Stomach (tissue), 4 donors: ENCODE data around the gene RPTN.

Experiments used
- EP300 ChIP-seq: sonication (generic); formaldehyde crosslinking; IDR thresholded peaks from one replicate; pipeline ENCODE4 v1.6.1; 2017; ENCODE audit warnings: antibody characterized with exemption
- POLR2A ChIP-seq, 4 donors: fragments of 450-650 bp; IDR thresholded peaks; one replicate each; pipeline ENCODE4 v1.6.1; 2016; ENCODE audit warnings: antibody characterized with exemption in 4 of 4, control low read depth in 2 of 4, mild to moderate bottlenecking in 1 of 4, moderate library complexity in 1 of 4
- POLR2AphosphoS5 ChIP-seq, 3 donors: sonication (generic); formaldehyde crosslinking; IDR thresholded peaks; one replicate each; pipeline ENCODE4 v1.6.1; 2016; ENCODE audit warnings: antibody characterized with exemption in 3 of 3
- TF ChIP-seq, protein P1 (sequence below), 7 experiments: fragments of 450-650 bp in 4 of 7; fragments of 200-600 bp in 3 of 7; sonication (generic) in 3 of 7; IDR thresholded peaks; one replicate each; pipeline ENCODE4 v1.5.1; 2016 to 2019; ENCODE audit warnings: antibody characterized with exemption in 7 of 7, control low read depth in 2 of 7, mild to moderate bottlenecking in 1 of 7

- TF ChIP-seq, protein P1, sequence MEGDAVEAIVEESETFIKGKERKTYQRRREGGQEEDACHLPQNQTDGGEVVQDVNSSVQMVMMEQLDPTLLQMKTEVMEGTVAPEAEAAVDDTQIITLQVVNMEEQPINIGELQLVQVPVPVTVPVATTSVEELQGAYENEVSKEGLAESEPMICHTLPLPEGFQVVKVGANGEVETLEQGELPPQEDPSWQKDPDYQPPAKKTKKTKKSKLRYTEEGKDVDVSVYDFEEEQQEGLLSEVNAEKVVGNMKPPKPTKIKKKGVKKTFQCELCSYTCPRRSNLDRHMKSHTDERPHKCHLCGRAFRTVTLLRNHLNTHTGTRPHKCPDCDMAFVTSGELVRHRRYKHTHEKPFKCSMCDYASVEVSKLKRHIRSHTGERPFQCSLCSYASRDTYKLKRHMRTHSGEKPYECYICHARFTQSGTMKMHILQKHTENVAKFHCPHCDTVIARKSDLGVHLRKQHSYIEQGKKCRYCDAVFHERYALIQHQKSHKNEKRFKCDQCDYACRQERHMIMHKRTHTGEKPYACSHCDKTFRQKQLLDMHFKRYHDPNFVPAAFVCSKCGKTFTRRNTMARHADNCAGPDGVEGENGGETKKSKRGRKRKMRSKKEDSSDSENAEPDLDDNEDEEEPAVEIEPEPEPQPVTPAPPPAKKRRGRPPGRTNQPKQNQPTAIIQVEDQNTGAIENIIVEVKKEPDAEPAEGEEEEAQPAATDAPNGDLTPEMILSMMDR (IDR thresholded peaks at IDR 0.05): no peak
- TF ChIP-seq POLR2AphosphoS5 (IDR thresholded peaks at IDR 0.05) (peak in 1 of 3 donors; percentile 12), POLR2A (IDR thresholded peaks at IDR 0.05) (no peak), EP300 (no peak)
Measured at GRCh38 chr1:152167835-152168534, 9.0 kb upstream of the RPTN start.
